Dedifferentiated amniotic fluid mesenchymal stem cell (primary cell): ENCODE results near the gene NYAP1.
"Not testable (repeated sequence)": the region's sequence is repeated elsewhere in the genome, so short reads cannot be mapped to it uniquely, and the experiment has no call there.

Experiments
- DNase-seq: peaks from one replicate; pipeline ENCODE4 v3.0.0-alpha.2; 2016; ENCODE audit errors: extremely low spot score

NYAP1 gene

DNA sequence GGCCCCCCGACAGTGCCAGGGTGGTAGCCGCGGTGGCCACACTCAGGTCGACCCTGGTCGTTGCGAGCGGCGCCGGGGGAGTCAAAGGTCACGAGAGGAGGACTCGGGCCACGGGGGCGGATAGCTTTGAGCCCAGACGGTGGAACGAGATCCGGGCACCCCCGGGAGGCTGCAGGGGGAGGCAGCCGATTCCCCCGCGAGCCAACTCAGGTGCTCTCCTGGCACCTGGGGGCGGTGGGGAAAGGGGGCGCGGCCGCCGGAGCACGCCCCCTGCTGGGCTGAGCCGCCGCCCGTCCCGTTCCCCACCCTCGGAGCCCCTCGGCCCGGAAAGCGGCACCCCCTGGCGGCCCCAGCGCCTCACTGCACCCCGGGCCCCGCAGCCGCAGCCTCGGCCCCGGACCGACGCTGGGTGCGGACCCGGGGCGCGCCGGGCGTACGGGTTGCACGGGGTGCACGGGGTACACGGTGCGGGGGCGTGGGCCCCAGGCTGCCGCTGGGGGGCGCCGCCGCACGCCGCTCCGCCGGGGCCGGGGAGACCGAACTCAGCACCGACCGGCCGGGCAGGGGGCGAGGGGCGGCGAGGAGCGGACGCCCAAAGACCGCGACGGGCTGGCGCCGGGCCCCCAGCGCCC, 521 bp upstream of the NYAP1 start:
- DNase-seq, result peak; percentile 16

GRCh38 chr7:100484673-100485045, 932 bp downstream of the NYAP1 start:
- DNase-seq, result no peak

DNA sequence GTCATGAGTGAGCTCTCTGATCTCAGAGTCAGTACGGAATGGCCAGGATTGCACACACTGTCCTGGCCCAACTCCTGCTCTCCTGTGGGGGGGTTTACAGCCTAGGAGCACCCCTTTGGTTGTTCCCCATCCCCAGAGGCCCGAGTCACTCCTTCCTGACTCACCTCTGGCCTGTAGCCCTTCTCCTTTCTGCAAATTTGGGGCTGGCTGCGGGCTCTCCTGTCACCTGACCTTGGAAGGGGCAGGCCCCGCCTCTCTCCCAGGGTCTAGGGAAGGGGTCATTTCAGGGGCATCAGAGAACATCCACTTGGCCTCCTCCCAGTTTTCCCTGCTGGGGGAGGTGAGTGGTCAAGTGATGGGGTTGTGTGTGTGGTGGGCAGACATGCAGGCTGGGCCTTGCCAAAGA, 1.7 kb downstream of the NYAP1 start:
- no peak for DNase-seq

DNA sequence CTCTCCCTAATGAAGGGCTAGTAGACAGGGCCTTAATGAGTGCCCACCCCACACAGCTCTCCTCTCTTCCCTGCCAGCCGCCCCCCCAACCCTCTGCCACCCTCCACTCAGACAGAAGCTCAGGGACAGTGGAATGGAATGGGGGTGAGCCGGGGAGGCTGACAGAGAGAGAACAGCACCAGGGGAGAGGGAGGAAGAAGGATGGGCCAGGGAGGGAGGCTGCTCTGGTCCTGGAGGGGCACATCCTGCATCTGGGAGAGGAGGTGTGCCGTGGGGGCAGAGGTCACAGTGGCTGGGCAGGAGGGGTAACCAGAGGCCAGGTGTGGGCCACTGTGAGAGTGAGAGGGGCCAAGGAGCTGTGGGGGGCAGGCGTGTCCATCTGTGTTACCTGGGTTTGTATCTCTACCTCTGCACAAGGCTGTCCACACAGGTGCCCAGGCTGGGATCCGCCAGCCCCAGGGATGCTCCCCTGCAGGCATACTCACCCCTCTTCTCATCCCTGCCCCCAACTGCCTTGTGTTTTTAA, 2.4 kb downstream of the NYAP1 start:
- no peak for DNase-seq

- DNase-seq, result no peak
Measured at GRCh38 chr7:100486753-100487446, 3.2 kb downstream of the NYAP1 start.

GRCh38 chr7:100488333-100489095, 4.8 kb downstream of the NYAP1 start:
- DNase-seq, result no peak

DNA sequence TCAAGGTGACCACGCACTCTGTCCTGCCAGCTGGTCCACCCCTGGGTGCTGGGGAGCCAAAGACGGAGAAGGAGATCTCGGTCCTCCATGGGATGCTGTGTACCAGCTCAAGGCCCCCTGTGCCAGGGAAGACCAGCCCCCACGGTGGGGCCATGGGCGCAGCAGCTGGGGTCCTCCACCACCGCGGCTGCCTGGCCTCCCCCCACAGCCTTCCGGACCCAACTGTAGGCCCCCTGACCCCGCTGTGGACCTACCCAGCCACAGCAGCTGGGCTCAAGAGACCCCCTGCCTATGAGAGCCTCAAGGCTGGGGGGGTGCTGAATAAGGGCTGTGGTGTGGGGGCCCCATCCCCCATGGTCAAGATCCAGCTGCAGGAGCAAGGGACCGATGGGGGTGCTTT, 5.4 kb downstream of the NYAP1 start:
- DNase-seq, result no peak

DNA sequence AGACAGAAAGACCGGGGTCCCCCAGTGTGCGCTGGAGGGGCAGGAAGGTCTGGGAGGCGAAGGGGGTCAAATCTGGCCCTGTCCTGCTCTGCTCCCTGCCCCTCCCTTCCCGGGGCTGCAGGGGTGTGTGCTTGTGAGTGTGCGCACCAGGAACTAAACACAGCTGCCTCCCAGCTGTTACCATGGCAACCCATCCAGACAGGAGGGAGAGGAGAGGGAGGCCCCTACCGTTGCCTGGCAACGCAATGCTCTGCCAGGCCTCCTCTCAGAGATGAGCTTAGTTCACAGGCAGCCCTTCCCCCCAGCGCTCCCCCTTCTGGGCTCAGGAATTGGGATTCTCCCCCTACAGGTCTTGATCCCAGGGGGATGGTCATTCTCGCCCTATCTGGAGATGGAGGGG, 6.1 kb downstream of the NYAP1 start:
- DNase-seq, result peak; percentile 51

GRCh38 chr7:100490483-100491191, 6.9 kb downstream of the NYAP1 start:
- no peak for DNase-seq

- DNase-seq, result no peak
Measured at GRCh38 chr7:100491192-100491578, 7.5 kb downstream of the NYAP1 start.

GRCh38 chr7:100492738-100493475, 9.2 kb downstream of the NYAP1 start:
- no peak for DNase-seq

DNA sequence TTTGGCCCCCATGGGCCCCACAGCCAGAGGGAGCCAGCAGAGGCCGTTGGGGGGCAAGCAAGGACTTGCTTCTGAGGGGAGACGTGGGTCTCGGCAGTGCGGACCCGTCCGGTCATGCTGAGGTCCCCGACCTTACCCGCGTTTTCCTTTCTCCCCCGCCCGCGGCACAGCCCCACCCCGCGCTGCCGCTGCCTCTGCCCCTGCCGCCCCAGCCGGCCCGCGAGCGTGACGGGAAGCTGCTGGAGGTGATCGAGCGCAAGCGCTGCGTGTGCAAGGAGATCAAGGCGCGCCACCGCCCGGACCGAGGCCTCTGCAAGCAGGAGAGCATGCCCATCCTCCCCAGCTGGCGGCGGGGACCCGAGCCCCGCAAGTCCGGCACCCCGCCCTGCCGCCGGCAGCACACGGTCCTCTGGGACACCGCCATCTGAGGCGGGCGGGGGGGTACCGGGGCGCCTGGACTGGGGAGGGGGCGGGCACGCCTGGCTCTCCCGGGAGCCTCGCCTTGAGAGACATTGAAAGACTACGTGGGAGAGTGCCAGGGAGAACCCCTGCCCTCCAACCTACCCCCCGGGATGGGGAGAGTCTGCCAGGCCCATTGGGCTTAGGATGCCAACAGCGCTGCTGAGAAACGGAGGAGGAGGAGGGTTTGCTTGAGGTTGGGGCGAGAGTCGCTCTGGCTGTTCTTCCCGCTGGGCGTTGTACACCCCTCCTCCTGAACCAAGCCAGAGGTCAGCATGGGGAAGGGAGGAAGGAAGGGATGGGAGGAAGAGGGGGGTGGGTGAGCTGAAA, 9.9 kb downstream of the NYAP1 start:
- no peak for DNase-seq

GRCh38 chr7:100496509-100496908, 12.8 kb downstream of the NYAP1 start:
- DNase-seq, result no peak

DNA sequence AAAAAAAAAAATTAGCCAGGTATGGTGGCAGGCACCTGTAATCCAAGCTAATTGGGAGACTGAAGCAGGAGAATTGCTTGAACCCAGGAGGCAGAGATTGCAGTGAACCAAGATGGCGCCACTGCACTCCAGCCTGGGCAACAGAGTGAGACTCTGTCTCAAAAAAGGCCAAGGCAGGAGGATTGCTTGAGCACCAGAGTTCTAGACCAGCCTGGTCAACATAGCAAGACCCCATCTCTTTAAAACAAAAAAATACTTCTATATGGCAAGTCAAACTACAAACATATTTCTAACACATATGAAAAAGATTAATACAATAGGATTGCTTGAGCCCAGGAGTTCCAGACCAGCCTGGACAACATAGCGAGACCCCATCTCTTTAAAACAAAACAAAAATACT, 17.0 kb downstream of the NYAP1 start:
- DNase-seq, result not testable (repeated sequence)

DNA sequence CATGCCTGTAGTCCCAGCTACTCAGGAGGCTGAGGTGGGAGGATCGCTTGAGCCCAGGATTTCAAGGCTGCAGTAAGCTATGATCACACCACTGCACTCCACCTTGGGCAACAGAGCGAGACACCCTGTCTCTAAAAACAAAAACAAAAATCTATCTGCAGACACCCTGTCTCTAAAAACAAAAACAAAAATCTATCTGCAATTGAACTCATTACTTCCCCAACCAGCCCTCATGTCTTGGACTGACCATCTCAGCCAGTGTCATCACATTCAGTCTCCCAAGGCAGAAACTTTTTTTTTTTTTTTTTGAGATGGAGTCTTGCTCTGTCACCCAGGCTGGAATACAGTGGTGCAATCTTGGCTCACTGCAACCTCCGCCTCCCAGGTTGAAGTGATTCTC, 20.3 kb downstream of the NYAP1 start:
- DNase-seq, result not testable (repeated sequence)

- DNase-seq, result no peak
Measured at GRCh38 chr7:100504887-100505611, 21.3 kb downstream of the NYAP1 start.

DNA sequence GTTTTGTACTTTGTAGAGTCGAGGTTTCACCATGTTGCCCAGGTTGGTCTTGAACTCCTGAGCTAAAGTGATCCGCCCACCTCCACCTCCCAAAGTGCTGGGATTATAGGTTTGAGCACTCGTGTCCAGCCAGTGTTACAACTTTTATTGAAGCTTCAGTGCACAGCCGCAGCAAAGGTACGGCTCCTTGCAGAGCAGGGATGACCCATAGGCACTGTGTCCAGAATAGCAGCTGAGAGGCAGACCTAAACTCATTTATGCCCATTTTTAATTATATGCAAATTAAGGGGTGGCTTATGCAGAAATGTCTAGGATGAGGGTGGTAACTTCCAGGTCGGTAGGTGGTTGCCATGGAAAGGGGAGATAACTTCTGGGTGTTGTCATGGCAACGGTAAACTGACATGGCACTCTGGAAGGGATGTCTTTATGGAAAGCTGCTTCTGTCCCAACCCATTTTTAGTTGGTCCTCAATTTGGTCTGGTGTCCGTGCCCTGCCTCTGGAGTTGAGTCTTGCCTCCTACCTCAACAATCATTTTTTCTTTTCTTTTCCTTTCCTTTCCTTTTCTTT, 22.7 kb downstream of the NYAP1 start:
- no peak for DNase-seq

DNA sequence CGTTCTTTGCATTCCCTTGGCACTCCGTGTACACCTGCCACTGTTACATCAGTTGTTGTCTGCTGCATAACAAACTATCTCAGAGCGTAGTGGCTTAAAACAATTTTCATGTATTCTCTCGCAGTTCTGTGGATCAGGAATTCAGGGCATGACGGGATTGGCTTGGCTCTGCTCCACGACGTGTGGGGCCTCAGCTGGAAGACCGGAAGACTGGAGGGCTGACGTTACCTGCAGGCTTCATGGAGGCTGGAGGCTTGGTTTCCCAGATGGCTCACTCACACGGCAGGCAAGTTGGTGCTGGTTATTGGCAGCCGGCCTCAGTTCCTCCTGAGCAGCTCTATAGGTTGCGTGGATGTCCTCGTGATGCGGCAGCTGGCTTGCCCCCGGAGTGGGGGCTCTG, 25.5 kb downstream of the NYAP1 start:
- DNase-seq, result no peak

- no peak for DNase-seq
Measured at GRCh38 chr7:100510437-100511239, 26.9 kb downstream of the NYAP1 start.
